ENCODE measurements around the gene TSPAN7.

DNA sequence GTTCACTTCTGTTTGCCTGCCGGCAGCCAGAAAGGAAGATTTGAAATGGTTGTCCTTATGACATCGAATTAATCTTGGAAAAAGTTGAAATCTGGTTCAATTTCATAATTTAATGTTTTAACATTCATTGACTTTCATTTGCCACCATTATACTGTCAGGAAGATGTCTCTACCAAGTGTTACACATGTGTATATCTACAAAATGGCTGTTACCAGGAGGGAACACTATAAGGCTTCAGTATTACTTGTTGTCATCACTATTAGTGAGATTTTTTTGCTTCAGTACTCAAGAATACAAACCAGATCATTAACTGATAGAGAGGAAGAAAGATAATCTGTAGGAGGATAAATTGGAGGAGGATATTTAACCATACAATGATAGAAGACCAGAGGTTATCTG lies 71.2 kb downstream of the TSPAN7 start:
- TF ChIP-seq, protein P1, sequence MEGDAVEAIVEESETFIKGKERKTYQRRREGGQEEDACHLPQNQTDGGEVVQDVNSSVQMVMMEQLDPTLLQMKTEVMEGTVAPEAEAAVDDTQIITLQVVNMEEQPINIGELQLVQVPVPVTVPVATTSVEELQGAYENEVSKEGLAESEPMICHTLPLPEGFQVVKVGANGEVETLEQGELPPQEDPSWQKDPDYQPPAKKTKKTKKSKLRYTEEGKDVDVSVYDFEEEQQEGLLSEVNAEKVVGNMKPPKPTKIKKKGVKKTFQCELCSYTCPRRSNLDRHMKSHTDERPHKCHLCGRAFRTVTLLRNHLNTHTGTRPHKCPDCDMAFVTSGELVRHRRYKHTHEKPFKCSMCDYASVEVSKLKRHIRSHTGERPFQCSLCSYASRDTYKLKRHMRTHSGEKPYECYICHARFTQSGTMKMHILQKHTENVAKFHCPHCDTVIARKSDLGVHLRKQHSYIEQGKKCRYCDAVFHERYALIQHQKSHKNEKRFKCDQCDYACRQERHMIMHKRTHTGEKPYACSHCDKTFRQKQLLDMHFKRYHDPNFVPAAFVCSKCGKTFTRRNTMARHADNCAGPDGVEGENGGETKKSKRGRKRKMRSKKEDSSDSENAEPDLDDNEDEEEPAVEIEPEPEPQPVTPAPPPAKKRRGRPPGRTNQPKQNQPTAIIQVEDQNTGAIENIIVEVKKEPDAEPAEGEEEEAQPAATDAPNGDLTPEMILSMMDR (IDR thresholded peaks at IDR 0.05; ENCODE audit: control extremely low read depth in 1 of 3, insufficient read depth in 1 of 3, low read depth in 1 of 3, low read length in 3 of 3), result no peak
- no peak for TF ChIP-seq BACH1 (IDR thresholded peaks at IDR 0.05; ENCODE audit: low read length)
- no peak for TF ChIP-seq TAF7 (optimal IDR thresholded peaks at IDR 0.05; ENCODE audit: borderline replicate concordance, low read depth, low read length)
- TF ChIP-seq CHD2 (IDR thresholded peaks at IDR 0.05; ENCODE audit: low read length), result no peak
- TF ChIP-seq ZNF274 (IDR thresholded peaks at IDR 0.05; ENCODE audit: borderline replicate concordance, extremely low read depth, low read length), result no peak
- TF ChIP-seq NRF1 (IDR thresholded peaks at IDR 0.05; ENCODE audit: low read depth, low read length), result no peak
- no peak for TF ChIP-seq MAFK (IDR thresholded peaks at IDR 0.05; ENCODE audit: low read depth, low read length)
- no peak for TF ChIP-seq SIN3A (conservative IDR thresholded peaks at IDR 0.05 in 1 of 2, IDR thresholded peaks at IDR 0.05 in 1 of 2; ENCODE audit: low read depth in 1 of 2, low read length in 2 of 2)
- no peak for TF ChIP-seq TCF12 (IDR thresholded peaks at IDR 0.05; ENCODE audit: low read depth, low read length)
- no peak for TF ChIP-seq BCL11A (IDR thresholded peaks at IDR 0.05; ENCODE audit: low read depth in 2 of 2, low read length in 2 of 2)

Data from H1 (cell line).